SKM-1 treated with dmso at 0.1 percent for 144 hours (cell line): ENCODE results near the gene KRT2.
"Not testable (repeated sequence)": the region's sequence is repeated elsewhere in the genome, so short reads cannot be mapped to it uniquely, and the experiment has no call there.

Experiments used
- DNase-seq: peaks from one replicate; lab custom pipeline; 2025; ENCODE audit not compliant: unreplicated experiment; lab: John Stamatoyannopoulos, UW

The KRT2 gene

DNA sequence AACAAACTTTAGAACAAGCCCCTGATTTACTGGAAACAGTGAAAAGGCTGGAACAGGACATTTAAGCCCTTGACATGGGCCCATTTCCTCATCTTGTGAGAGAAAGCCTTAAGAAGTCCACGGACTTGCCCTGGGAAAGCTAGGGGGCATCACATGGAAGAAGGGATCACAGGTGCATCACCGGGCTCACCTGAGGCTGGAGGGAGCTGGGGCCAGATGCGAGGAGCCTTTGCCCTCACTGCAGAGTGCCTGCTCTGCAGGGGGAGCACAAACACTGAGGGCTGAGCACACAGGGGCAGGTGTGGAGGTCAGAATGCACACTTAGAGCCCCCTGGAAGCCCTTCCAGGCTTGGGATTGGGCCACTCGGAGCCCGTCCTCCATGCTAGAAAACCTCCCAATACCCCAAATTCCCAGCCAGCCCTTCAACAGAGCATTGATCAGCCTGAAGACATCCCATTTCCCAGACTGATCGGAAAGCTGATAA is 33.4 kb upstream of the KRT2 start:
- no peak for DNase-seq

DNA sequence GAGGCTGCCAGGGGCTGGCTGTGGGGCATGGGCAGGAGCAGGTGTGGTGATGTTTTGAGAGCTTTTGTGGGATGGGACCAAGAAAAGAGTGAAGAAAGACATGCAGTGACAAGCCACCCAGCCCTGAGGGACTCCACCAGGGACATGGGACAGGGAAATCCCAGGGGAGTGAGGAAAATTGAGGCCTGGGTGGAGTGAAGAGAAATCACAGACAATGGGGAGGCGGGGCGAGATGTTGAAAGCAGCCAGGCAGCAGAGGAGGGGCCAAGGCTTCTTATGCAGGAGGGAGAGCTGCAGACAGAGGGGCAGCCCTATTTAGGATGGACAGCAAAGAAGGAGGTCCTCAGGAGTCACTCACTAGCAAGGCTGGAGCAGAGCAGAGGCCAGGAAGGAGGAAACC is 32.4 kb upstream of the KRT2 start:
- DNase-seq, result no peak

DNA sequence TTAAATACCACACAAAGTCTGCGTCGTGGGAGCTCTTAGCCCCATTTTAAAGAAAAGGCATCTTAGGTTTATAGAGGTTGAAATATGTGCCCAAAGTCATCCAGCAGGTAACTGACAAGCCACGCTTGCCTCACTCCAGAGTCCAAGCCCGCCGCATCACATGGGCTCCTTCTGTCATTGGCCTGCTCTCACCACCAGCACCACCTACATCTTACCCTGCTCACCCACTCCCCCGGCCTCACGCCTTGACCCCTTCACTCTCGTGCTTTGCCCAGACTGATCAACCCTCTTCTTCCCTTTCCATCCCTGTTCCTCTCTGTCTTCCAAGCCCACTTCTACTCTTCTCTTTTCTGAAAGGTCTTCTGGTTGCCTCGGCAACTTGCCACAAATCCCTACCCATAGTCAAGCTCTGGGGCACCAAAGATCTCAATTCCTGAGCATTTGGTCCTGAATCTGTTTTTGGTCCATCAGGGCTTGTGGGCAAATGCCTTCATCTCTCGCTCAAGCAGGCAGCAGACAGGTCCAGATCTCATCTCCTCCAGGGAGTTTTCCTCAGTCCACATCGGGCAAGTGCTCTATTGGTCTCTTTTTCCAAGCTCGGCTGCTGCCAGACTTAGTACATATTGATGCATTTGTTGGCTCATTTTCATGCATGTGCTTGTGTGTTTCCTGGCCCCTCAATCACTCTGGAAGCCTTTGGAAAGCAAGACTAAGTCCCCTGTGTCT is 31.7 kb upstream of the KRT2 start:
- no peak for DNase-seq

DNA sequence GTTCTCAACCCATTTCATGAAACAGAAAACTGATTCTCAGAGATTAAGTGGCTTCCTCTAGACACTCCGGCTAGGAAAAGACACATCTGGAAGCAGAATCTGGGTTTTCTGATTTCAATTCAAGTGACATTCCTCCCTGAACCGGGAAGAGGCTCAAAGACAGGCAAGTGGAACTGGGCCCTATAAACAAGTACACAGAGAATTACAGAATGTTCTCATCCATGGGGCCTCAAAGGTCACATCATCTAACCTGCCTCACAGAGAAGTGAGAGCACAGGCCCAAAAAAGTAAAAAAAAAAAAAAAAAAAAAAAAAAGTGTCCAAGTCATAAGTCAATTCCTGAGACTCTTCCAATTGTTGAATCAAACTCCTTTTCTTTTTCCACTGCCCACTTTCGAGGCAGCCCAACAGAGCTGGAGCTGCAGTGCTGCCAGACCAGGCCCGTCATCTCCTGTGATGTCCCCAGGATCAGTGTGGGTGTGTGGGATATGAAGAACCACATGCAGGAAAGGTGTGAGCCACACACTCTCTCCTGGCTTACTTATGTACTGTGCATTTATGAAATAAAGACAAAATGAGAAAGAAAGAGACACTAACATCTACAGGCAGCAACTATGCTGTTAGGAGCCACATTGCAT is 31.0 kb upstream of the KRT2 start:
- DNase-seq, result no peak

DNA sequence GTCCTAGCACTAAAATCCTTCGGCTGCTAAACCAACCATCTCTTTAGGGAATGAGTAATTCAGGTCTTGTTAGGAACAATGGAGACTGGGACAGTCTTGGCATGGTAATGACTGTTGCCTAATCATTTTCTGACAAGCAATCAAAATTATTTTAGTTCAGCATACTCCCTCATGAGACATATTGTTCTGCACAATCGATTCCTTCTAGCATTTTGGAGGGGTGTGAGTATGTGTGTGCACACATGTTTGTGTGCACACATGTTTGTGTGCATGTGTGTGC is 30.3 kb upstream of the KRT2 start:
- DNase-seq, result no peak

DNA sequence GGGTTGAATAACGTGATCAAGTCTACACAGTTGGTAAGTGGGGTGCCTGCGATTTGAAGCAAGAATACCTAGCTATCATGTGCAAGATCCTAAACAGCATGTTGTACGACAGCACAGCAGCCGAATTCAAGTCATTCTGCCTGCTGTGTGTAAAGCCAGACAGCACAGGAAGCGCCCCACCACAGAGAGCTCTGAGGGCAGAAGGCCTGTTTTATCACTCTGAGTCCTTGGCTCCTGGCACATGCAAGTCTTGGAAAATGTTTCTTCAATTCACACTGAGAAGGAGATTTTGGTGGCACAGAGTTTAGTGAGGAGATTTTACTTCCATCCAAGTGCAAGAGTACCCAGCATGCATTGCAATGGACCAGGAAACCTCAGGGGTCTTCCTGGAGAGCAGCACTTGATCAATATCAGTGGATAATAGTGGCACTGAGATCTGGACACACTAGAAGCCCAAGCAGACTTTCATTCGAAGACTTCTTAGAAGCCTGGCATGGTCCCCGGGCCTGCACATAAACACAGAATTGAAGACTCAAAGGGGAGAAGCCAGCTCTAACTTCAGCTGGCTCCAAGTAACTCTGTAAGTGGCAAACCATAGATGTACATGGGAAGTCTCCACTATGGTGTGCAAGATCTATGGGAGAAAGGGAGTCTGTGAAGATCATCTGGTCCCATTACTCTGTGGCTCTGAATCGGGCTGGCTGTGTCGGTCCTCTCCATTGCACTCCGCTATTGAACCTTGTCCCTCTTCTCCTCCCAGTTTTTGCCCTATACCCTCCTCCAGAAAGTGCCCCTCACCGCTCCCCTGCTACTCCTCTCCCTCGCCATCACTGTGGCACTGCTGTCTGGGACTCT is 29.7 kb upstream of the KRT2 start:
- no peak for DNase-seq

DNA sequence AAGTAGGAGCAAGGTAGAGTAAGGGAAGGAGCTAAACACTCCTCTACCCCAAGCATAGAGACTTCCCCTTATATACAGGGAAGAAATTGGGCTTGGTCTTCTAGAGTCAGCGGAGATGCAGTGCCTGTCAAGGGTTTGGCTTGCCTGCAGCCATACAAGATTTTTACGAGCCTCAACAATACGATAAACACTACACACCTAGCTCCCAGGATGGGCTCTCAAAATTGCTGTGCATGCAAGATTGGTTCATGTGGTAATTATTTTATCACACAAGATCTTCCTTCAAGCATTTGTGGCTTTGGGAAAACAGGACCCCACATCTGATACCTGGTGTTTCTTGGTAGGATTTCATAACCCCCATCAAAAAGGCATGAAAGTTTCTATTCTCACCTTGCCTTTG is 28.4 kb upstream of the KRT2 start, which contains the start of gene KRT1:
TSS of gene KRT1 (minus strand) at position 45 of the 400 bp plus-strand sequence. CDS start 59 bp downstream, outside the sequence.
- no peak for DNase-seq

DNA sequence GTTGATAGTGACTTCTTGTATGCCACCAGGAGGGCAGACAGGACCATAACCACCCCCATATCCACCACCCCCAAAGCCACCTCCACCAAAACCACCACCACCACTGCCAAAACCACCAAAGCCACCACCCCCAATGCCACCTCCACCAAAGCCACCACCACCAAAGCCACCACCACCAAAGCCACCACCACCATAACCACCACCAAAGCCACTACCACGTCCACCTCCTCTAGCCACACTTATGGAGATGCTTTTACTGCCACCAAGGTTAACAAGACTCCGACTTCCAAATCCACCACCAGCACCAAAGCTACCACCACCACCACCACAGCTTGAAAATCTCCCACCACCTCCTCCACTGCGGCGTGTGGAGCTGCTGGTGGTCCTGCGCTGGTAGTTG is 27.9 kb upstream of the KRT2 start:
- DNase-seq, result no peak

DNA sequence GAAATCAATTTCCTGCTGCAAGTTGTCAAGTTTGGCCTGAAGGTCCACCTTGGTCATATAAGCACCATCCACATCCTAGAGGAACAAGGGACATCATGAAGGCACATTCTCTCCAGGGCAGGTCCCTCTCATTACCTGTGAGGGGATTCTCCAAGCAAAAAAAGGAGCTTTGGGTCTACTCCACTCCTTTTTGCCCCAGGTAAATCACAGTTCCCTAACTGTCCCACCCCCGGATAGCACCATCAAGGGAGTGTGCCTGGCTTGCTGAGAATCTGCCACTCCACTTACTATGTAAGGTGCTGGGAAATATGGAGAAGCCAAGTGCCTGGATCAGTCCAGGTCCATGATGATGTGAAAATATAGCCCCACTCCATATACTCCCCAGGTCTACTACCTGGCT is 25.7 kb upstream of the KRT2 start:
- no peak for DNase-seq

DNA sequence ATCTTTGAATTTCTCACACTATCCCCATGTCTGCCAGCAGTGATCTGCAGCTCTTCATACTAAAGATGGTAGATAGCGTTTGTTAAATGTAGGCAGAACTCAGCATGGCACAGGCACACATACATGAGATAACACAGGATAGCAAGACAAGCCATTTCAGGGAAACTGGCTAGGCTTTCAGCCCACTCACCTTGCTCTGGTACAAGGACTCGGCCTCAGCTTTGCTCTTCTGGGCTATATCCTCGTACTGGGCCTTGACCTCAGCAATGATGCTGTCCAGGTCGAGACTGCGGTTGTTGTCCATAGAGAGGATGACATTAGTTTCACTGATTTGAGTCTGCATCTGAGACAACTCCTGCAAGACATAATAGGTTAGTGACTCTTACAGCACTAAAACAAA is 25.1 kb upstream of the KRT2 start:
- DNase-seq, result no peak

DNA sequence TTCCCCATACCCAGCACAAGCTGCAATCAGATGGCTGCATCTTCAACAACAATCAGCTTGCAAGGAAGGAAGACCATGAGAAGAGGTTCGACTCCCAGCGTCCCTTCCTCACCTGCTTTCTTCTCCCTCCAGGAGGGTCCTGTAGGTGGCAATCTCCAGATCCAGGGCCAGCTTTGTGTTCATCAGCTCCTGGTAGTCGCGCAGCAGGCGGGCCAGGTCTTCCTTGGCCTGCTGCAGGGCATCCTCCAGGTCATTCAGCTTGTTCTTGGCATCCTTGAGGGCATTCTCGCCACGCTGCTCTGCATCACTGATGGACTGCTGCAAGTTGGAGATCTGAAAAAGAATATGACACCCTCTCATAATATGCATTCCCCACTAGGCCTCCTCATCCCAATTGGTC is 24.2 kb upstream of the KRT2 start:
- DNase-seq, result no peak

DNA sequence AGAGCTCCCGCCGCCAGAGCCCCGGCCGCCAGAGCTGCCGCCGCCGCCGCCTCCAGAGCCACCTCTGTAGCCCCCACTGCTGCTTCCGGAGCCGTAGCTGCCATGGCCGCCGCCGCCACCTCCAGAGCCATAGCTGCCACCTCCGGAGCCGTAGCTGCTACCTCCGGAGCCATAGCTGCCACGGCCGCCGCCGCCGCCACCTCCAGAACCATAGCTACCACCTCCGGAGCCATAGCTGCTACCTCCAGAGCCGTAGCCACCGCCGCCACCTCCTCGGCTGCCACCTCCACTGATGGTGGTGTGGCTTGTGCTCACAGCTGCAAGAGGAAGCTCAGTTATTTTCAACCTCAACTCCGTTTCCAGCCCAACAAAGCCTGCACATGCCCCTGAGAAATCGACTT is 23.3 kb upstream of the KRT2 start:
- DNase-seq, result no peak

DNA sequence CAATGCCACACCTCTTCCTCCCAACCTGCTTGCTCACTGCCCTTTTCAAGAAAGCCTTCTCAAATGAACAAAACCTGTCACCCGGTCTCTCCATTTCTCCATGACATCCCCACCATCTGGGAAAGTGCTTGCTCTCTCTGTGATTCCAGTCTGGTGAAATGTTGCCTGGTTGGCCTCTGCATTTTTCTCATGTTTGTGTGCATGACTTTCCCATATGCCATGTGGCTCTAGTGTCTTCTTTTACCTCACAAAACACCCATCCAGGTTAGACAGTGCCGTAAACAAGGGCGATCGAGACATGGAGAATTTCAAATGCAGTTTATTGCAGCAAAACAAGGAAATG is 22.4 kb upstream of the KRT2 start:
- no peak for DNase-seq

DNA sequence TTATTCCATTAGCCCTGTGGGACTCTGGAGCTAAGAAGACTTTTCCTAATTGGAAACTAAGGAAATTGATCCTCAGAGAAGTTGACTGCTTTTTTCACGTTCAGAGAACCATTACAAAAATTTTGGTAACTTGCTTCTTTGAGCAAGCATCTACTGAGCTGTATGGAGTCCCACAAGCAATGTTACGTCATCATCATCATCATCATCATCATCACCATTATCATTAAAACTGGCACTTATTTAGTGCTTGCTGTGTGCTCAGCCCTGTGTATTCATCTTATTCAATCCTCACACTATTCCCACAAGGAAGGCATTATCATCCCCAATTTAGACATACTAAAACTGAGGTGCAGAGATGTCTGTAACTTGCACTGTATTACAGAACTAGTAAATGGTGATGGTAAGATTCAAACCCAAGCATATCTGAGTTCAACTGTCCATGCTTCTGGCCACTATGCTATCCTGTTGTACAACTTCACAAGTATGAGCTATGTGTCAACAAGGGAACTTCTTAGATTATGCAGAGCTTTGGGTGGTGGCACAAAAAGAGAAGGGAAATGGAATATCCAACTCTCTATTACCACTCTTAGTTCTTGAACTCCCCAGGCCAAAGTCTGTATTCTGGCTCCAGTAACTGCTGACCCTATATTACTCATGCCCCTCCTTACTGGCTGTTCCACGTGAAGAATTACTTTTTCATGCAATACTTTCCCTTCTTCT is 21.9 kb upstream of the KRT2 start:
- no peak for DNase-seq

DNA sequence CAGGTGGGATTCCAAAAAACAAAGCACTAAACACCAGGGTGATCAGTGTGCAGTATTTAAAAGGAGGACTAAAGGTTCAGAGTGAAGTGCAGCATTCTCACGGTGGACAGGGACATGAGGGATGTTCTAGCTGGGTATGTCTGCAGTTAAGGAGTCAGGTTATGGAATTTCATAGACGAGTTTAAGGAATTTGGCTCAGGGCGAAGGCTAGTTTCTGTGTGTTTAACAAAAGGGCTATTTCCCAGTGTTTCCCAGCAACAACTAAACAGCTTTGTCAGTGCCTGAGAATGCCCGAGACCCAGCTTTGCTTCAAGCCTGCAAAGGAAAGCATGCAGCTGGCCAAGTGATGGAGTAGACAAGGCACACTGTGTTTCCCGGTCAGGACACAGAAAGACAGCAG is 21.2 kb upstream of the KRT2 start:
- no peak for DNase-seq

DNA sequence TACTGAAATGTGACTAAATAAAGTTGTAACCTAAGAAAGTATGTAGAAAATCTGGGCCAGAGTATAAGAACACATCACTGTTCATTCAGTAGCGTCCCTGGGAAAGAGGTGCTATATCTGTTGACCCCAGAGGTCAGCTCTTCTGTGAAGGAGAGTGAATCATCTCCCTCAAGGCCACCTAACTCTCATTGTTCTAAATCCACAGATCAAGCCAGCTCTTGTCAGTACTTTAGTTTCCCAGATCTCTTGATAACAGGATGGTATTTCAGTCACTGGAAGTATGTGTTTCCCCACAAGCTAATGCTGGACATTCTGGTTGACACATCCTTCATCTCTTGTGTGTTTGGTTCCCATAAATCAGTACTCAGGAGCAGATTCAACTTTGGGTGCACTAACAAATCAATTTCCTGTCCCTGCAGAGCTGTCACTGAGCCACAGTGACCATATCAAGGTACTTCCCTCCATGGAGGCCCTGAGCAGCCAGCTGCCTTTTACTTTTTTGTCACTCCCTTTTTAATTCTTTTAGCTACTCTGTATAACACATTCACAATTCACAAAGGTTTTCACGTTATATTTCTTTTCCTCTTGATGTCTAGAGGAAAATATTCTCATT is 20.4 kb upstream of the KRT2 start:
- no peak for DNase-seq

DNA sequence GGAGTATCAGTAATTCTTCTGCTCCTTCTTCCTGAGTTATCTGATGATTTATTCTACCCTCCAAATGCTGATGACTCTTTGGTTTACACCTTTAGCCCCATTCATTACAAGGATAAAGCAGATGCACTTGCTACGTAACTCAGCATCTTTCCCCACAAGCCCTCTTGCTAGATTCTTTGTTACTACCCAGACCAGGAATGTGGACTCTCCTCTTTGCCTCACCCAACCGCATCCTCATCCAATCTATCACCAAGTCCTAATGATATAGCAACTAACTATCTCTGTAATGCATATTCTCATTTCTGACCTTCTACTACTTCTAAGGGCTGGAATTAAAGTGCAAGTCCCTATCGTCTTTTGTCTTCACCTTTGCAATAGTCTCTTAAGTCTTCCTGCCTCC is 18.9 kb upstream of the KRT2 start:
- DNase-seq, result no peak

DNA sequence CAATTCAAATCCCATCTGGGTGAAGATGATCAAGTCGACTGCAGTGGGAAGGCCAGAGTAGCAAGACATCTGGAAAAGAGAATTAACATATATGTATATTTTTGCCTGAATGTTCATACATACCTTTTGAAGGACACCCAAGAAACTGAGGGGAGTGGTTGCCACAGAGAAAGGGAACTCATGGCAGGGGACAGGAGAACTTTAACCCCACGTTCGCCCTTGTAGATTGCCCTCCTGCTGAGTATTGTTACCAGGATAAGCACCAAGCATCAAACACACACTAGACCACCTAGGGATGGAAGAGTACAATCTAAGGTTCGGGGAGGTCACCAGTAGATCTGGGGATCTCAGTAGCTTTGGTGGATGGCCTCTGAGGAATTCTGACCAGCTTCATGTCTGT is 18.5 kb upstream of the KRT2 start:
- DNase-seq, result no peak

DNA sequence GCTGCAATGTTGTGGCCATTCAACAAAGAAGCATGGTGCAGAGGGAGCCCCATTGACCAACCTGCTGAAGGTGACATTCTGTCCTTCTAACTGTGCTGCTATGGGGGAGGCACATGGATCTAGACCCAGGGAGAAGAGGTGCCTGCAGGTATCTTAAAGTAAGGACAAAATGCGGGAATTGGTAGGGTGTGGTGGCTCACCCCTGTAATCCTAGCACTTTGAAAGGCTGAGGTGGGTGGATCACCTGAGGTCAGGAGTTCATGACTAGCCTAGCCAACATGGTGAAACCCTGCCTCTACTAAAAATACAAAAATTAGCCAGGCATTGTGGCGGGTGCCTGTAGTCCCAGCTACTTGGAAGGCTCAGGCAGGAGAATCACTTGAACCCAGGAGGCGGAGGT is 17.9 kb upstream of the KRT2 start:
- not testable (repeated sequence) for DNase-seq

DNA sequence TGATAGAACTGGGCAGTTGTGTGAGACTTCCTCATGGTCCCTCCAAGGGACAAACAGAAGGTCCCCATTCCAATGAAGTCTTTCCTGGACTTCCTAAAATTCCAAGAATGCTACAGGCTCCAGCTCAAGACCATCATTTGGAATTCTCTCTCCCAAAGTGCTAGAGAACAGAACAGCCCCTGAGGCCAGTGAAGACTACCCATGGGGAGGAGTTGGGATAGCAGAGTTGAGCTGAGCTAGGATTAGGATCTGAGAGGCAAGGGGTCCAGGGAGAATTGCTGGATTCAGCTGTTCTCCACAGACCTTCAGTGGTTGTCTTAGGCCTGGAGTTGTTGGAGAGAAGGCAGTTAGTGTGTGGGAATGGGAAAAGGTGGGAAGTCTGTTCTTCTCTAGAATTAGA is 17.4 kb upstream of the KRT2 start:
- DNase-seq, result no peak

DNA sequence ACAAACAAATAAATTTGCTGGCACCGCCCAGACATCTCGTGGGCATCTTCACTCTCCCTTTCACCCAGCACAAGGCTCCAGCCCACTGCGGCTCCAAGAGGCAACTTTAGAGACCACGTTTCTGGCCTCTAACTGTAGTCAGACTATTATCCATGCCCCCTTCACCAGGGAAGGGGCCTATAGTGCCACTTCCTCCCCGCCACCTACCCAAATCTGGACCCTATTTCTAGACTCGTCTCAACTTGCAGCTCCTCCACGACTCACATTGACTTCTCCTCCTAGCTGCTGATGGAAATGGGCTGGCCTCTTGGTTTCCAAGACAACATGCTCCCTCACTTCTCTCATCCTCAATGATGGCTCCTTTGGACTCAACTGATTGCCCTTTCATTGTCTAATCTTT is 15.9 kb upstream of the KRT2 start:
- DNase-seq, result no peak
